HepG2 (cell line): ENCODE results near the gene DIPK1B. TPM values are rescaled to one million over a fixed set of nuclear protein-coding genes. Genes with fewer than 3 reads are reported as not detected.

Experiments
- ATAC-seq: fragments of 200-7000 bp; cut with Tn5 transposase; 3 replicates; pipeline ENCODE4 v1.9.1; 2020; ENCODE audit warnings: mild to moderate bottlenecking, moderate library complexity
- BruUV-seq: library from RNA; stranded (reverse); fragments of 400-500 nt; replicated peaks from 2 replicates; lab custom pipeline; 2021; lab: Mats Ljungman, UMichigan
- CTCF ChIA-PET: fragments of 300-600 bp; formaldehyde crosslinking; extraction: SDS; loops from one replicate; lab custom pipeline; 2021; ENCODE audit warnings: low total read pairs, inconsistent platforms, low intra/inter-chr PET ratio; lab: Yijun Ruan, JAX
- POLR2A ChIA-PET: fragments of 350-600 bp; sonication (Branson Sonifier 250); formaldehyde crosslinking; loops from one replicate; lab custom pipeline; 2020; ENCODE audit warnings: antibody characterized with exemption, inconsistent platforms; lab: Yijun Ruan, JAX
- DNase-seq: peaks from one replicate; pipeline ENCODE4 v3.0.0-alpha.2; 2015; ENCODE audit warnings: low spot score
- FAIRE-seq: peaks from 3 replicates; lab custom pipeline; 2011; peaks lifted over from hg19 to GRCh38; lab: Jason Lieb, UNC
- H2AFZ ChIP-seq: one replicate; pipeline ENCODE4 v1.6.1; 2011; ENCODE audit warnings: low read length, inconsistent platforms
- H3K27ac ChIP-seq: fragments of 300-600 bp; 3 replicates; pipeline ENCODE4 v1.8.0; 2011; ENCODE audit warnings: mixed run types, mild to moderate bottlenecking, mixed read lengths, low read length, inconsistent platforms; ENCODE audit not compliant: insufficient read depth; ENCODE audit errors: extremely low read length
- H3K27me3 ChIP-seq, 2 experiments: fragments of 200-600 bp in 1 of 2; 2 replicates in 1 of 2; 3 replicates in 1 of 2; pipeline versions ENCODE4 v1.6.0 to v1.8.0; 2011; ENCODE audit warnings: low read length in 2 of 2, mild to moderate bottlenecking in 2 of 2, moderate library complexity in 2 of 2, inconsistent platforms in 1 of 2; ENCODE audit not compliant: insufficient read depth in 2 of 2, control insufficient read depth in 1 of 2
- H3K36me3 ChIP-seq, 2 experiments: fragments of 200-600 bp in 1 of 2; replicated peaks in 1 of 2; 2 replicates in 1 of 2; 3 replicates in 1 of 2; pipeline versions ENCODE4 v1.5.1 to v1.8.0; 2011; ENCODE audit warnings: low read length in 2 of 2, inconsistent platforms in 1 of 2; ENCODE audit not compliant: insufficient read depth in 2 of 2, control insufficient read depth in 1 of 2
- H3K4me1 ChIP-seq: 2 replicates; pipeline ENCODE4 v1.5.1; 2012; ENCODE audit warnings: low read length, inconsistent platforms; ENCODE audit not compliant: insufficient read depth
- H3K4me2 ChIP-seq: 2 replicates; pipeline ENCODE4 v1.6.0; 2011; ENCODE audit warnings: low read depth, low read length, inconsistent platforms
- H3K4me3 ChIP-seq, 3 experiments: fragments of 200-600 bp in 1 of 3; sonication (generic), shearing (Covaris generic) in 1 of 3; replicated peaks in 1 of 3; 2 replicates each; pipeline ENCODE4 v1.5.1; 2011 to 2016; ENCODE audit warnings: low read length in 3 of 3, inconsistent platforms in 2 of 3, low read depth in 2 of 3, mild to moderate bottlenecking in 2 of 3, control low read depth in 1 of 3, mixed read lengths in 1 of 3; ENCODE audit not compliant: insufficient read depth in 1 of 3
- H3K79me2 ChIP-seq: one replicate; pipeline ENCODE4 v1.6.1; 2011; ENCODE audit warnings: low read length, inconsistent platforms; ENCODE audit not compliant: insufficient read depth
- H3K9ac ChIP-seq: 2 replicates; pipeline ENCODE4 v1.6.0; 2011; ENCODE audit warnings: mild to moderate bottlenecking, low read depth, low read length, inconsistent platforms; ENCODE audit not compliant: insufficient read depth
- H3K9me3 ChIP-seq: 2 replicates; pipeline ENCODE4 v1.5.1; 2012; ENCODE audit warnings: mild to moderate bottlenecking, low read length
- H4K20me1 ChIP-seq: 2 replicates; pipeline ENCODE4 v1.6.0; 2011; ENCODE audit warnings: inconsistent platforms, mild to moderate bottlenecking, low read length, moderate library complexity; ENCODE audit not compliant: insufficient read depth
- NR2F1 ChIP-seq, 2 experiments: fragments of 450-650 bp in 1 of 2; formaldehyde crosslinking in 1 of 2; IDR thresholded peaks; 2 replicates each; pipeline versions ENCODE4 v1.5.0 to v1.6.1; 2016 to 2020; ENCODE audit warnings: mild to moderate bottlenecking in 1 of 2, missing compliant biosample characterization in 1 of 2, missing genetic modification reagents in 1 of 2, moderate library complexity in 1 of 2
- RXRB ChIP-seq: IDR thresholded peaks from 2 replicates; pipeline ENCODE4 v1.6.1; 2016; ENCODE audit warnings: borderline replicate concordance, missing genetic modification reagents, missing compliant biosample characterization
- SAP130 ChIP-seq: IDR thresholded peaks from 2 replicates; pipeline ENCODE4 v1.6.1; 2016; ENCODE audit warnings: low read depth
- STAG1 ChIP-seq: sonication (generic); formaldehyde crosslinking; IDR thresholded peaks from 2 replicates; pipeline ENCODE4 v1.4.0; 2020; ENCODE audit warnings: missing genetic modification reagents
- XRCC5 ChIP-seq: fragments of 200-400 bp; formaldehyde crosslinking; optimal IDR thresholded peaks from 2 replicates; pipeline ENCODE3; 2017; ENCODE audit warnings: mild to moderate bottlenecking, low read length
- ZFX ChIP-seq: sonication (generic); formaldehyde crosslinking; IDR thresholded peaks from 2 replicates; pipeline ENCODE4 v1.4.0; 2020; ENCODE audit warnings: mild to moderate bottlenecking, low read depth, missing genetic modification reagents, moderate library complexity
- WGBS: methylation state at CpG from one replicate; pipeline ENCODE4 v1.1.6; 2017; ENCODE audit warnings: low lambda C conversion rate; 5-methylcytosine and 5-hydroxymethylcytosine counted together
- in situ Hi-C: cut with HindIII; loops from 2 replicates; pipeline ENCODE4 v1.10.0; 2017; ENCODE audit warnings: low pct_unique_long_range_greater_than_20kb; ENCODE audit not compliant: extremely low pct_ligation_motif_present
- intact Hi-C: fragments of 100-400 bp; cut with micrococcal nuclease; formaldehyde crosslinking; loops from one replicate; pipeline ENCODE4 v1.10.0; 2022; ENCODE audit not compliant: unreplicated experiment
- polyA plus RNA-seq, 8 experiments: library from polyadenylated mRNA; depleted of rRNA in 3 of 8; stranded (reverse) in 7 of 8; unstranded in 1 of 8; fragments of >200 nt; fragmentation: Illumina TruSeq in 4 of 8; extraction: Trizol in 4 of 8; gene quantifications; 2 replicates each; pipeline versions ENCODE4 v1.2.1 to v1.2.3, GENCODE V29; 2011 to 2016; ENCODE audit warnings: low read depth in 4 of 8, missing spikeins in 1 of 8, mixed read lengths in 1 of 8; ENCODE audit not compliant: insufficient read depth in 1 of 8
- total RNA-seq, 5 experiments: library from RNA; depleted of rRNA; stranded (reverse); fragments of >200 nt; fragmentation: Illumina TruSeq; extraction: Trizol; gene quantifications; 2 replicates each; pipeline ENCODE4 v1.2.3, GENCODE V29; 2016; ENCODE audit warnings: low read depth in 1 of 5
- TF ChIP-seq, protein P1 (sequence below): sonication (generic); formaldehyde crosslinking; IDR thresholded peaks from 2 replicates; pipeline ENCODE4 v1.5.0; 2020; ENCODE audit warnings: missing genetic modification reagents
- TF ChIP-seq, protein P2 (sequence below), 2 experiments: sonication (generic) in 1 of 2; formaldehyde crosslinking in 1 of 2; IDR thresholded peaks; 2 replicates each; pipeline versions ENCODE4 v1.4.0 to v1.6.1; 2016 to 2020; ENCODE audit warnings: borderline replicate concordance in 1 of 2, low read depth in 1 of 2, mild to moderate bottlenecking in 1 of 2, missing genetic modification reagents in 1 of 2
- TF ChIP-seq, protein P3 (sequence below), 2 experiments: sonication (generic) in 1 of 2; formaldehyde crosslinking in 1 of 2; IDR thresholded peaks; 2 replicates each; pipeline versions ENCODE4 v1.4.0 to v1.6.1; 2018 to 2020; ENCODE audit warnings: missing genetic modification reagents in 2 of 2, borderline replicate concordance in 1 of 2, low read depth in 1 of 2, mild to moderate bottlenecking in 1 of 2, missing biosample characterization in 1 of 2
- TF ChIP-seq, protein P4 (sequence below): sonication (generic); formaldehyde crosslinking; IDR thresholded peaks from 2 replicates; pipeline ENCODE4 v1.4.0; 2020; ENCODE audit warnings: missing genetic modification reagents

DIPK1B gene
- total and polyA plus RNA-seq, 2 of the 13 experiments (the other 11 are each of a cell fraction or from before 2014, with no cell fraction given), result 0.18 to 3.9 TPM

DNA sequence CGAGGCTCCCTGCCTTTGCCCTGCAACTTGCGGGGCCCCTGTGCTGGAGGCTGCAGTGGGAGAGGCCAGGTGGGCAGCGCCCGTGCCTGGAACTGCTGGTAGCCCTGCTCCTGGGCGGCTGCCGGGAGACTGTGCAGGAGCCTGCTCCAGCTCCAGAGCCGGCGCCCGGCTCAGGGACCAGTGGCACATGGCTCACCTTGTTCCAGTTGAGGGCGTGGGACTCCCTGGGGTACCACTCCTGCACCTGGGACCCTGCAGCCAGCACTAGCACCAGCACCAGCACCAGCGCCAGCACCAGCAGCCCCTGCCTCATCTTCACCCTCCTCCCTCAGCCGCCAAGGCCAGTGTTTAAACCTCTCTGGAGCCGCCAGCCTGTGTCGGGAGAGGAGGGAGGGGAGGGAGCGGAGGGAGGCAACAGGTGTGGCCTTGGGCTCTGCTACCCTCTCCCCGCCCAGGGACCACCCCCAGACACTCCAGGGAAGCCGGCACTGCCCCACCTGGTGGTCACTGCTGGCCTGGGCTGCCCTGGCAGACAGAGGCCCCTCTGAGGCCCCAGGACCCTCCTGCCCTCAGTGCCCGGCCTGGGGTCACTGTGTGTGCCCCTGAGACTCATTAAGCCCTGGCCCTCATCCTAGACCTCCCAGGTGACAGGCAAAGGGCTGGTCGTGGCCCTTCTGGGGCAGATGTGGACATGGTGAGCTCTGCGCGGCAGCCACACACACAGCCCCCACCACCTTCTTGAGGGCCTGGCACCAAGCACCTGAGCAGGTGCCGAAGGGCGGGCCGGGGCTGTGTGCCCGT lies 30.4 kb downstream of the DIPK1B start, which contains the start of gene LCN10:
Gene LCN10, minus strand, starts transcription at position 350 of the 801 bp plus-strand sequence. Its CDS starts 37 bp downstream, at position 313.
- Histone ChIP-seq H3K9me3 (no peaks in the 10 kb centered on the region), H3K27me3 (peaks cover 23 to 88% of the 10 kb centered on the region in 2 experiments), H3K36me3 (no peaks in the 10 kb centered on the region), H3K4me1 (peaks cover 25% of the 10 kb centered on the region), H3K4me3 (peak within 1 kb of the TSS in 2 of 3 experiments; percentile 6 to 53; a peak in 3 of 6 replicates), H3K4me2 (peak within 1 kb of the TSS; percentile 58), H3K9ac (no peak within 1 kb of the TSS), H4K20me1 (no peaks in the 10 kb centered on the region), H3K79me2 (no peaks in the 10 kb centered on the region), H2AFZ (no peak within 1 kb of the TSS), H3K27ac (no peak within 1 kb of the TSS)
- peak; percentile 49 for DNase-seq
- intact Hi-C loops, result no loop called here
- ChIA-PET POLR2A (interaction anchor here (0.5 to 5.2 kb wide), 2 partner anchors 14 to 21 kb away, joined by 3 to 27 read pairs; no protein-coding TSS in a partner anchor), CTCF (no interaction called here)
- BruUV-seq, result no TSS peak
- WGBS, result 0% methylated on average over 1 of the region's 25 CpGs
- ATAC-seq, result peak; percentile 69
- FAIRE-seq, result no peak
- in situ Hi-C loops, result no loop called here
- TF ChIP-seq XRCC5, result peak; percentile 58
- TF ChIP-seq, protein P1, sequence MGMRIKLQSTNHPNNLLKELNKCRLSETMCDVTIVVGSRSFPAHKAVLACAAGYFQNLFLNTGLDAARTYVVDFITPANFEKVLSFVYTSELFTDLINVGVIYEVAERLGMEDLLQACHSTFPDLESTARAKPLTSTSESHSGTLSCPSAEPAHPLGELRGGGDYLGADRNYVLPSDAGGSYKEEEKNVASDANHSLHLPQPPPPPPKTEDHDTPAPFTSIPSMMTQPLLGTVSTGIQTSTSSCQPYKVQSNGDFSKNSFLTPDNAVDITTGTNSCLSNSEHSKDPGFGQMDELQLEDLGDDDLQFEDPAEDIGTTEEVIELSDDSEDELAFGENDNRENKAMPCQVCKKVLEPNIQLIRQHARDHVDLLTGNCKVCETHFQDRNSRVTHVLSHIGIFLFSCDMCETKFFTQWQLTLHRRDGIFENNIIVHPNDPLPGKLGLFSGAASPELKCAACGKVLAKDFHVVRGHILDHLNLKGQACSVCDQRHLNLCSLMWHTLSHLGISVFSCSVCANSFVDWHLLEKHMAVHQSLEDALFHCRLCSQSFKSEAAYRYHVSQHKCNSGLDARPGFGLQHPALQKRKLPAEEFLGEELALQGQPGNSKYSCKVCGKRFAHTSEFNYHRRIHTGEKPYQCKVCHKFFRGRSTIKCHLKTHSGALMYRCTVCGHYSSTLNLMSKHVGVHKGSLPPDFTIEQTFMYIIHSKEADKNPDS (CRISPR knock-in tag), result no peak
- TF ChIP-seq, protein P2, sequence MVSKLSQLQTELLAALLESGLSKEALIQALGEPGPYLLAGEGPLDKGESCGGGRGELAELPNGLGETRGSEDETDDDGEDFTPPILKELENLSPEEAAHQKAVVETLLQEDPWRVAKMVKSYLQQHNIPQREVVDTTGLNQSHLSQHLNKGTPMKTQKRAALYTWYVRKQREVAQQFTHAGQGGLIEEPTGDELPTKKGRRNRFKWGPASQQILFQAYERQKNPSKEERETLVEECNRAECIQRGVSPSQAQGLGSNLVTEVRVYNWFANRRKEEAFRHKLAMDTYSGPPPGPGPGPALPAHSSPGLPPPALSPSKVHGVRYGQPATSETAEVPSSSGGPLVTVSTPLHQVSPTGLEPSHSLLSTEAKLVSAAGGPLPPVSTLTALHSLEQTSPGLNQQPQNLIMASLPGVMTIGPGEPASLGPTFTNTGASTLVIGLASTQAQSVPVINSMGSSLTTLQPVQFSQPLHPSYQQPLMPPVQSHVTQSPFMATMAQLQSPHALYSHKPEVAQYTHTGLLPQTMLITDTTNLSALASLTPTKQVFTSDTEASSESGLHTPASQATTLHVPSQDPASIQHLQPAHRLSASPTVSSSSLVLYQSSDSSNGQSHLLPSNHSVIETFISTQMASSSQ (IDR thresholded peaks at IDR 0.05; ENCODE audit: low read depth), result no peak
- TF ChIP-seq, protein P2 (CRISPR knock-in tag; IDR thresholded peaks at IDR 0.05; ENCODE audit: borderline replicate concordance), result no peak
- TF ChIP-seq, protein P3, sequence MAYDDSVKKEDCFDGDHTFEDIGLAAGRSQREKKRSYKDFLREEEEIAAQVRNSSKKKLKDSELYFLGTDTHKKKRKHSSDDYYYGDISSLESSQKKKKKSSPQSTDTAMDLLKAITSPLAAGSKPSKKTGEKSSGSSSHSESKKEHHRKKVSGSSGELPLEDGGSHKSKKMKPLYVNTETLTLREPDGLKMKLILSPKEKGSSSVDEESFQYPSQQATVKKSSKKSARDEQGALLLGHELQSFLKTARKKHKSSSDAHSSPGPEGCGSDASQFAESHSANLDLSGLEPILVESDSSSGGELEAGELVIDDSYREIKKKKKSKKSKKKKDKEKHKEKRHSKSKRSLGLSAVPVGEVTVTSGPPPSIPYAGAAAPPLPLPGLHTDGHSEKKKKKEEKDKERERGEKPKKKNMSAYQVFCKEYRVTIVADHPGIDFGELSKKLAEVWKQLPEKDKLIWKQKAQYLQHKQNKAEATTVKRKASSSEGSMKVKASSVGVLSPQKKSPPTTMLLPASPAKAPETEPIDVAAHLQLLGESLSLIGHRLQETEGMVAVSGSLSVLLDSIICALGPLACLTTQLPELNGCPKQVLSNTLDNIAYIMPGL (CRISPR knock-in tag; IDR thresholded peaks at IDR 0.05; ENCODE audit: borderline replicate concordance in 1 of 2, low read depth in 1 of 2), result peak in 1 of 2 experiments; percentile 53; a peak in 1 of 4 replicates
- 0 out of 2 replicates have a peak, but pooled peaks have one; percentile 10 for TF ChIP-seq RXRB (CRISPR knock-in tag)
- TF ChIP-seq NR2F1 (CRISPR knock-in tag; IDR thresholded peaks at IDR 0.05), result no peak
- TF ChIP-seq SAP130 (CRISPR knock-in tag), result peak; percentile 38; the same call in 1 of the 2 replicates
- TF ChIP-seq, protein P4, sequence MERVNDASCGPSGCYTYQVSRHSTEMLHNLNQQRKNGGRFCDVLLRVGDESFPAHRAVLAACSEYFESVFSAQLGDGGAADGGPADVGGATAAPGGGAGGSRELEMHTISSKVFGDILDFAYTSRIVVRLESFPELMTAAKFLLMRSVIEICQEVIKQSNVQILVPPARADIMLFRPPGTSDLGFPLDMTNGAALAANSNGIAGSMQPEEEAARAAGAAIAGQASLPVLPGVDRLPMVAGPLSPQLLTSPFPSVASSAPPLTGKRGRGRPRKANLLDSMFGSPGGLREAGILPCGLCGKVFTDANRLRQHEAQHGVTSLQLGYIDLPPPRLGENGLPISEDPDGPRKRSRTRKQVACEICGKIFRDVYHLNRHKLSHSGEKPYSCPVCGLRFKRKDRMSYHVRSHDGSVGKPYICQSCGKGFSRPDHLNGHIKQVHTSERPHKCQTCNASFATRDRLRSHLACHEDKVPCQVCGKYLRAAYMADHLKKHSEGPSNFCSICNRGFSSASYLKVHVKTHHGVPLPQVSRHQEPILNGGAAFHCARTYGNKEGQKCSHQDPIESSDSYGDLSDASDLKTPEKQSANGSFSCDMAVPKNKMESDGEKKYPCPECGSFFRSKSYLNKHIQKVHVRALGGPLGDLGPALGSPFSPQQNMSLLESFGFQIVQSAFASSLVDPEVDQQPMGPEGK (CRISPR knock-in tag), result peak; percentile 61
- TF ChIP-seq STAG1 (CRISPR knock-in tag), result 0 out of 2 replicates have a peak, but pooled peaks have one; percentile 6
- TF ChIP-seq ZFX (CRISPR knock-in tag), result no peak; the same call in 1 of the 2 replicates
